ENCODE measurements around the gene PLA2G4A. TPM values are rescaled to one million over a fixed set of nuclear protein-coding genes. Genes with fewer than 3 reads are reported as not detected.

The PLA2G4A gene
- total and polyA plus RNA-seq, 2 experiments from 2014 or later: 1.1 to 3.8 TPM

DNA sequence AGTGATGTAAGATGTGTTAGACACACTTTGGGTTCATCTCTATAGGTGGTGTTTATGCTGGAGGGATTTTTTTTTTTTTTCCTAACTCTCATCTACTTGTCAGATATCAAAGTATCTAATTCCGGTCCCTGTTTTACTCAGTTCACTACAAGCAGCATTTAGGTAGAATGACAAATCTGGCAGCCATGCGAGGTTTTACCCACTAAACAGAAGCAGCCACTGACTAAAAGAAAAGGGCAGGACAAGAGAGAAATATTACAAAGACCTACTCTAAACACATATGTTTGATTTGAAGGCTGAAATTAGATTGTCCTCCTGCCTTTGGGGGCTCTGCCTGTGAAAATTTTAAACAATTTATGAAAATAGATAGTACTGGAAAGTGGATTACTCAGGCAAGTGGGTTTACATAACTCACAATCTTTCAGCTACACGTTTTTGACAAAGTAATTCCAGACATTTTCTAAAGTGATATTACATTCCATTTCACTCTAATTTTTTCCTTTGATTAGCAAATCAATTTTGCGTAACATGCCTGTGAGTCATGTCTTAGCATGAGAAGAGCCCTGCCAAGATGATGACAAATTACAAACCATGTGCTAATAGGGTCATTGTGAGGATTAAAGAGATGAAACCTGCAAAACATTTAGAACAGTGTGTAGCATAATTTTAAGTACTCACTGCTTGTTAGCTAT, 172.6 kb downstream of the PLA2G4A start (continued):
- TF ChIP-seq ZNF462 (CRISPR knock-in tag; IDR thresholded peaks at IDR 0.05): no peak
- TF ChIP-seq JUNB (IDR thresholded peaks at IDR 0.05; ENCODE audit: unreplicated experiment): no peak
- no peak for TF ChIP-seq STAT1 (IDR thresholded peaks at IDR 0.05; ENCODE audit: unreplicated experiment)

- no peak overlapping the region for H3K27ac Mint-ChIP-seq
- H3K9me3 Mint-ChIP-seq: peaks cover 25% of the 10 kb centered on the region
- peaks cover 3% of the 10 kb centered on the region for H3K27me3 Mint-ChIP-seq (ENCODE audit: insufficient read depth, low read depth, poor library complexity)
- ATAC-seq (no peak), DNase-seq (ENCODE audit: low spot score) (no peak)
- no peak overlapping the region for H3K4me2 ChIP-seq
- H3K4me3 ChIP-seq: no peak overlapping the region
- no peaks in the 10 kb centered on the region for H3K9me2 ChIP-seq (ENCODE audit: insufficient read depth)
- peaks cover 18% of the 10 kb centered on the region for H3K4me1 Mint-ChIP-seq
- no peak overlapping the region for H3K4me3 Mint-ChIP-seq
- H3K36me3 ChIP-seq (ENCODE audit: insufficient read depth): peaks cover 7% of the 10 kb centered on the region
- H4K20me1 ChIP-seq (replicated peaks; ENCODE audit: insufficient read depth): no peaks in the 10 kb centered on the region
- H3K27ac ChIP-seq (ENCODE audit: low read depth): no peak overlapping the region
- no peaks in the 10 kb centered on the region for H3K27me3 ChIP-seq (ENCODE audit: insufficient read depth)
- H2AFZ ChIP-seq: no peak overlapping the region
- H3K79me2 ChIP-seq (replicated peaks; ENCODE audit: insufficient read depth): no peaks in the 10 kb centered on the region
- TF ChIP-seq, protein P1, sequence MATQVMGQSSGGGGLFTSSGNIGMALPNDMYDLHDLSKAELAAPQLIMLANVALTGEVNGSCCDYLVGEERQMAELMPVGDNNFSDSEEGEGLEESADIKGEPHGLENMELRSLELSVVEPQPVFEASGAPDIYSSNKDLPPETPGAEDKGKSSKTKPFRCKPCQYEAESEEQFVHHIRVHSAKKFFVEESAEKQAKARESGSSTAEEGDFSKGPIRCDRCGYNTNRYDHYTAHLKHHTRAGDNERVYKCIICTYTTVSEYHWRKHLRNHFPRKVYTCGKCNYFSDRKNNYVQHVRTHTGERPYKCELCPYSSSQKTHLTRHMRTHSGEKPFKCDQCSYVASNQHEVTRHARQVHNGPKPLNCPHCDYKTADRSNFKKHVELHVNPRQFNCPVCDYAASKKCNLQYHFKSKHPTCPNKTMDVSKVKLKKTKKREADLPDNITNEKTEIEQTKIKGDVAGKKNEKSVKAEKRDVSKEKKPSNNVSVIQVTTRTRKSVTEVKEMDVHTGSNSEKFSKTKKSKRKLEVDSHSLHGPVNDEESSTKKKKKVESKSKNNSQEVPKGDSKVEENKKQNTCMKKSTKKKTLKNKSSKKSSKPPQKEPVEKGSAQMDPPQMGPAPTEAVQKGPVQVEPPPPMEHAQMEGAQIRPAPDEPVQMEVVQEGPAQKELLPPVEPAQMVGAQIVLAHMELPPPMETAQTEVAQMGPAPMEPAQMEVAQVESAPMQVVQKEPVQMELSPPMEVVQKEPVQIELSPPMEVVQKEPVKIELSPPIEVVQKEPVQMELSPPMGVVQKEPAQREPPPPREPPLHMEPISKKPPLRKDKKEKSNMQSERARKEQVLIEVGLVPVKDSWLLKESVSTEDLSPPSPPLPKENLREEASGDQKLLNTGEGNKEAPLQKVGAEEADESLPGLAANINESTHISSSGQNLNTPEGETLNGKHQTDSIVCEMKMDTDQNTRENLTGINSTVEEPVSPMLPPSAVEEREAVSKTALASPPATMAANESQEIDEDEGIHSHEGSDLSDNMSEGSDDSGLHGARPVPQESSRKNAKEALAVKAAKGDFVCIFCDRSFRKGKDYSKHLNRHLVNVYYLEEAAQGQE (IDR thresholded peaks at IDR 0.05; ENCODE audit: unreplicated experiment): no peak
- TF ChIP-seq CTCF (conservative IDR thresholded peaks at IDR 0.05; ENCODE audit: low read depth in 2 of 2) (no peak), ZNF331 (CRISPR knock-in tag; IDR thresholded peaks at IDR 0.05; ENCODE audit: low read depth) (no peak), POLR2AphosphoS5 (IDR thresholded peaks at IDR 0.05; ENCODE audit: low read depth) (no peak), CREB1 (CRISPR knock-in tag; IDR thresholded peaks at IDR 0.05; ENCODE audit: low read depth) (no peak), STAT1 (IDR thresholded peaks at IDR 0.05; ENCODE audit: unreplicated experiment) (no peak), NANOG (IDR thresholded peaks at IDR 0.05; ENCODE audit: borderline replicate concordance) (no peak), EZH2 (IDR thresholded peaks at IDR 0.05; ENCODE audit: low read depth, unreplicated experiment) (no peak), JUNB (IDR thresholded peaks at IDR 0.05; ENCODE audit: unreplicated experiment) (no peak), ZNF114 (CRISPR knock-in tag; IDR thresholded peaks at IDR 0.05) (no peak), EZH2phosphoT487 (IDR thresholded peaks at IDR 0.05; ENCODE audit: unreplicated experiment) (no peak)
- H3F3A ChIP-seq (replicated peaks; ENCODE audit: low read depth): no peaks in the 10 kb centered on the region
- peaks cover 36% of the 10 kb centered on the region for H3K4me1 ChIP-seq (ENCODE audit: insufficient read depth)
- peaks cover 25% of the 10 kb centered on the region for H3K36me3 Mint-ChIP-seq (ENCODE audit: low read depth)
Measured at GRCh38 chr1:187003353-187003752, 174.6 kb downstream of the PLA2G4A start.
